Heart left ventricle (tissue), 16 donors: ENCODE data around the gene STK17A. TPM values are rescaled to one million over a fixed set of nuclear protein-coding genes. Genes with fewer than 3 reads are reported as not detected.

ENCODE experiments used
- ATAC-seq, 4 donors: fragments of 200-7000 bp; cut with Tn5 transposase; one replicate each; pipeline ENCODE4 v1.9.1; 2020 to 2022; ENCODE audit warnings: moderate library complexity in 4 of 4, mild to moderate bottlenecking in 3 of 4, moderate number of reproducible peaks in 1 of 4
- DNase-seq, 5 donors: peaks; one replicate each; pipeline ENCODE4 v3.0.0-alpha.2; 2020
- H3K27ac ChIP-seq, 12 donors: fragments of 200-600 bp; sonication (generic) in 4 of 12; one replicate each; pipeline versions ENCODE4 v1.5.0 to v1.8.0; 2016 to 2022; ENCODE audit warnings: mild to moderate bottlenecking in 2 of 12
- H3K27me3 ChIP-seq, 9 donors: fragments of 200-600 bp; sonication (generic) in 2 of 9; one replicate each; pipeline versions ENCODE4 v1.5.1 to v1.8.0; 2016 to 2022; ENCODE audit warnings: mild to moderate bottlenecking in 3 of 9
- H3K36me3 ChIP-seq, 9 donors: fragments of 200-600 bp; sonication (generic) in 2 of 9; one replicate each; pipeline versions ENCODE4 v1.5.0 to v1.8.0; 2018 to 2022; ENCODE audit warnings: mild to moderate bottlenecking in 2 of 9
- H3K4me1 ChIP-seq, 12 donors: fragments of 200-600 bp; sonication (generic) in 4 of 12; one replicate each; pipeline versions ENCODE4 v1.5.0 to v1.8.0; 2016 to 2022; ENCODE audit warnings: mild to moderate bottlenecking in 3 of 12
- H3K4me3 ChIP-seq, 12 donors: fragments of 200-600 bp; sonication (generic) in 4 of 12; one replicate each; pipeline versions ENCODE4 v1.5.0 to v1.8.0; 2017 to 2022; ENCODE audit warnings: mild to moderate bottlenecking in 9 of 12, moderate library complexity in 4 of 12
- H3K9me3 ChIP-seq, 12 donors: fragments of 200-600 bp; sonication (generic) in 4 of 12; one replicate each; pipeline versions ENCODE4 v1.5.0 to v1.8.0; 2016 to 2022; ENCODE audit warnings: mild to moderate bottlenecking in 1 of 12
- CTCF ChIP-seq, 12 donors: fragments of 200-600 bp; sonication (generic) in 4 of 12; IDR thresholded peaks; one replicate each; pipeline versions ENCODE4 v1.5.0 to v1.8.0; 2018 to 2022; ENCODE audit warnings: antibody characterized with exemption in 12 of 12, mild to moderate bottlenecking in 5 of 12
- POLR2A ChIP-seq, 2 donors: fragments of 450-650 bp; IDR thresholded peaks; one replicate each; pipeline ENCODE4 v1.6.1; 2017; ENCODE audit warnings: antibody characterized with exemption in 2 of 2, mild to moderate bottlenecking in 2 of 2, moderate library complexity in 2 of 2
- WGBS, 4 donors: extraction: QIAGEN DNeasy Blood & Tissue Kit in 2 of 4; methylation state at CpG; one replicate each; pipeline versions ENCODE4 v1.1.5 to v1.1.7; 2013 to 2018; 5-methylcytosine and 5-hydroxymethylcytosine counted together
- intact Hi-C, 10 donors: fragments of 100-400 bp; cut with DNase I; formaldehyde crosslinking; loops; one replicate each; pipeline versions ENCODE4 v1.11.1 to v1.14.2; 2022
- polyA plus RNA-seq, 2 donors: library from polyadenylated mRNA; stranded (reverse); fragments of 200-250 nt; gene quantifications; one replicate each; pipeline ENCODE4 v1.2.3, GENCODE V29; 2013
- total RNA-seq, 9 donors: library from RNA; depleted of rRNA in 2 of 9; stranded (reverse); fragments of >200 nt in 2 of 9; fragmentation: NEBNext Ultra II Directional in 3 of 9; extraction: Animal tissue kit (Norgen Biotek cat#: 25700) in 3 of 9; gene quantifications; one replicate each; pipeline versions ENCODE4 v1.1.0 to v1.2.4, GENCODE V29; 2016 to 2023
- donor health status: ischemic (EF 13 %, LVEDD 7.1; RV severe dilation, severe dysfunction).
- donor health status: healthy with polysubstance abuse.
- donor health status: DM: no; HTN: yes; CAD: no.
- donor health status: DM: no; HTN: no; CAD: no.
- donor health status: ischemic (EF 25% LVEDD 6.9; RV normal size, moderate dysfunction).
- donor health status: ischemic (EF 25% LVEDD 5.7; RV mildly dilated, moderate dysfunction).
- donor health status: healthy.
- donor health status: DM: yes; HTN: yes; CAD: no.
- donor health status: ischemic (EF 35%, LVEDD 5.7; RV mildly dilated, moderate dysfunction).
- donor health status: nonischemic (EF 11% LVEDD 7.7; RV severe dilation, severe dysfunction).
- donor health status: DM: yes; HTN: yes; CAD: no.
- donor health status: PGD.
- donor health status: ischemic (EF 29% LVEDD 5.4; RV normal size, mild dysfunction).
- donor health status: nonischemic (EF 23%, LVEDD 6.1; RV moderate dilation, normal function).

The STK17A gene
- total and polyA plus RNA-seq, 11 donors = 11.9 to 43.9 (median 25.1) TPM

GRCh38 chr7:43559171-43559945 lies 23.6 kb upstream of the STK17A start:
- H3K36me3 ChIP-seq = no peaks in the 10 kb centered on the region
- intact Hi-C loops = no loop called here
- H3K4me1 ChIP-seq = peaks cover 0 to 7% (median 0%) of the 10 kb centered on the region in 12 donors
- H3K27ac ChIP-seq = no peak overlapping the region
- ATAC-seq (no peak), DNase-seq (no peak)
- H3K9me3 ChIP-seq = no peaks in the 10 kb centered on the region
- no peak overlapping the region for H3K4me3 ChIP-seq
- TF ChIP-seq CTCF (IDR thresholded peaks at IDR 0.05) = no peak
- no peak for TF ChIP-seq POLR2A (IDR thresholded peaks at IDR 0.05)
- H3K27me3 ChIP-seq = peaks cover 0 to 9% (median 0%) of the 10 kb centered on the region in 9 donors
- WGBS, 4 donors = 89 to 95% (median 91%) methylated on average over 14 of the region's 14 CpGs

GRCh38 chr7:43559946-43560335 lies 23.0 kb upstream of the STK17A start:
- Histone ChIP-seq H3K27ac (no peak overlapping the region), H3K36me3 (no peaks in the 10 kb centered on the region), H3K9me3 (no peaks in the 10 kb centered on the region), H3K4me3 (no peak overlapping the region), H3K27me3 (peaks cover 0 to 9% (median 0%) of the 10 kb centered on the region in 9 donors), H3K4me1 (peaks cover 0 to 1% (median 0%) of the 10 kb centered on the region in 12 donors)
- TF ChIP-seq CTCF (IDR thresholded peaks at IDR 0.05) = no peak
- TF ChIP-seq POLR2A (IDR thresholded peaks at IDR 0.05) = no peak
- DNase-seq = no peak
- no peak for ATAC-seq
- WGBS, 4 donors = 85 to 95% (median 89%) methylated on average over 2 of the region's 2 CpGs
- intact Hi-C loops = loop anchor here in 1 of 10 donors (10.0 kb wide), 1 partner anchor 285 kb away; no protein-coding TSS in a partner anchor

- H3K9me3 ChIP-seq = no peaks in the 10 kb centered on the region
- H3K36me3 ChIP-seq = no peaks in the 10 kb centered on the region
- no peak for DNase-seq
- TF ChIP-seq POLR2A (IDR thresholded peaks at IDR 0.05) = no peak
- TF ChIP-seq CTCF (IDR thresholded peaks at IDR 0.05) = no peak
- 74 to 85% (median 79%) methylated on average over 4 to 7 of the region's 7 CpGs for WGBS, 4 donors
- no peaks in the 10 kb centered on the region for H3K4me1 ChIP-seq
- peaks cover 0 to 9% (median 0%) of the 10 kb centered on the region in 9 donors for H3K27me3 ChIP-seq
- H3K4me3 ChIP-seq = no peak overlapping the region
- H3K27ac ChIP-seq = no peak overlapping the region
- no peak for ATAC-seq
- intact Hi-C loops = loop anchor here in 1 of 10 donors (10.0 kb wide), 1 partner anchor 284 kb away; no protein-coding TSS in a partner anchor
These were observed 22.1 kb upstream of the STK17A start for GRCh38 chr7:43560742-43561330.

GRCh38 chr7:43562383-43562782 lies 20.5 kb upstream of the STK17A start:
- 88 to 94% (median 91%) methylated on average over 3 of the region's 3 CpGs for WGBS, 4 donors
- H3K36me3 ChIP-seq = no peaks in the 10 kb centered on the region
- intact Hi-C loops = loop anchor here in 1 of 10 donors (10.0 kb wide), 1 partner anchor 282 kb away; no protein-coding TSS in a partner anchor
- ATAC-seq (no peak), DNase-seq (no peak)
- no peak overlapping the region for H3K27ac ChIP-seq
- no peak overlapping the region for H3K4me3 ChIP-seq
- TF ChIP-seq POLR2A (IDR thresholded peaks at IDR 0.05) (no peak), CTCF (IDR thresholded peaks at IDR 0.05) (no peak)
- no peaks in the 10 kb centered on the region for H3K4me1 ChIP-seq
- H3K27me3 ChIP-seq = peaks cover 0 to 9% (median 0%) of the 10 kb centered on the region in 9 donors
- H3K9me3 ChIP-seq = no peaks in the 10 kb centered on the region
